ENCODE measurements around the gene SNAP47.

The SNAP47 gene

GRCh38 chr1:227731696-227732585, 3.3 kb upstream of the SNAP47 start:
- no peak for DNase-seq (ENCODE audit: low read depth in 2 of 2)

GRCh38 chr1:227732586-227733308, 2.5 kb upstream of the SNAP47 start:
- no peak for DNase-seq (ENCODE audit: low read depth in 2 of 2)

GRCh38 chr1:227733309-227733705, 1.9 kb upstream of the SNAP47 start:
- no peak for DNase-seq (ENCODE audit: low read depth in 2 of 2)

- DNase-seq (ENCODE audit: low read depth in 2 of 2): no peak
Observed at GRCh38 chr1:227733751-227734545, 1.3 kb upstream of the SNAP47 start.

- no peak for DNase-seq (ENCODE audit: low read depth in 2 of 2)
Observed at GRCh38 chr1:227734546-227734855, 734 bp upstream of the SNAP47 start.

- no peak for DNase-seq (ENCODE audit: low read depth in 2 of 2)
Observed at GRCh38 chr1:227735539-227736285, 477 bp downstream of the SNAP47 start.

- no peak for DNase-seq (ENCODE audit: low read depth in 2 of 2)
Observed at GRCh38 chr1:227736814-227737432, 1.7 kb downstream of the SNAP47 start.

GRCh38 chr1:227738820-227739219, 3.6 kb downstream of the SNAP47 start:
- no peak for DNase-seq (ENCODE audit: low read depth in 2 of 2)

- DNase-seq (ENCODE audit: low read depth in 2 of 2): no peak
Observed at GRCh38 chr1:227739636-227740035, 4.4 kb downstream of the SNAP47 start.

- DNase-seq (ENCODE audit: low read depth in 2 of 2): no peak
Observed at GRCh38 chr1:227740401-227740960, 5.2 kb downstream of the SNAP47 start.

- DNase-seq (ENCODE audit: low read depth in 2 of 2): no peak
Observed at GRCh38 chr1:227741166-227741870, 6.1 kb downstream of the SNAP47 start.

GRCh38 chr1:227742738-227743715, 7.8 kb downstream of the SNAP47 start:
- no peak for DNase-seq (ENCODE audit: low read depth in 2 of 2)

- no peak for DNase-seq (ENCODE audit: low read depth in 2 of 2)
Observed at GRCh38 chr1:227744668-227745067, 9.4 kb downstream of the SNAP47 start.

GRCh38 chr1:227745568-227746265, 10.5 kb downstream of the SNAP47 start:
- DNase-seq (ENCODE audit: low read depth in 2 of 2): no peak

GRCh38 chr1:227746676-227747075, 11.4 kb downstream of the SNAP47 start:
- no peak for DNase-seq (ENCODE audit: low read depth in 2 of 2)

GRCh38 chr1:227747382-227747781, 12.1 kb downstream of the SNAP47 start:
- DNase-seq (ENCODE audit: low read depth in 2 of 2): no peak

GRCh38 chr1:227747948-227748495, 12.8 kb downstream of the SNAP47 start:
- DNase-seq (ENCODE audit: low read depth in 2 of 2): no peak
